Skeletal muscle cell (primary cell): ENCODE data around the gene SMARCC1.

Experiments
- DNase-seq: peaks from one replicate; pipeline ENCODE4 v3.0.0-alpha.2; 2010; ENCODE audit warnings: low read depth
- H3K4me3 ChIP-seq: 2 replicates; pipeline ENCODE4 v1.5.1; 2011; ENCODE audit warnings: low read depth, mild to moderate bottlenecking, control low read depth, low read length, moderate library complexity

SMARCC1 gene

DNA sequence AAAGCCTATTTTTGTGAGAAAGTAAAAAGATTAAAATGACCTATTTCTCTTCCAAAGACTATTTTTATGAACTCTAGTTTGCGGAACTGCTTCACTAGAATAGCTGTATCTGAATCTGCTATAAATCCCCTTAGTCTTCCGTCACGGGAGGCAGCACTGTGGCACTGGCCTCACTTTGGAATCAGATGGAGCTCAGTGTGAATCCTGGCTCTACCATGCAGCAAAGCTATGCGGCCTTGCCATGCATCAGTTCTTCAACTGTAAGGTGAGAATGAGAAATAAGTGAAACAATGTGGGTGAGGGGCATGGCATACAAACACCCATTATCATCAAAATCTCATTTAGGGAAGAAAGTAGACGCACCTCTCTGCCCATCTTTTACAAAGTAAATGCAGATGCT, 175.5 kb downstream of the SMARCC1 start:
- DNase-seq: no peak
- H3K4me3 ChIP-seq: no peak overlapping the region

DNA sequence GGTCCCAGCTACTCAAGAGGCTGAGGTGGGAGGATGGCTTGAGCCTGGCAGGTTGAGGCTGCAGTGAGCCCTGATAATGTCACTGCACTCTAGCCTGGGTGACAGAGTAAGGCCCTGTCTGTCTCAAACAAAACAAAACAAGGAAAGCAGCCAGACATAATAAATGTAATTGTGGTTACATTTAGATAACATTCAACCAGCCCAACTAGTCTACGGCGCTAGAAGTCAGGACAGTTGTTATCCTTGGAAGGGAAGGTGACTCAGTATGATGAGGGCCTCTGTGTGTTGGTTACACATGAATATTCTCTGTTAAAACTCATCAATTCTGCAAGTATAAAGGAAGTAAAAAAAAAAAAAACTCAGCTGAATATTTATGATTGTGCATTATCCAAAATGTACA, 176.0 kb downstream of the SMARCC1 start:
- no peak overlapping the region for H3K4me3 ChIP-seq
- no peak for DNase-seq

DNA sequence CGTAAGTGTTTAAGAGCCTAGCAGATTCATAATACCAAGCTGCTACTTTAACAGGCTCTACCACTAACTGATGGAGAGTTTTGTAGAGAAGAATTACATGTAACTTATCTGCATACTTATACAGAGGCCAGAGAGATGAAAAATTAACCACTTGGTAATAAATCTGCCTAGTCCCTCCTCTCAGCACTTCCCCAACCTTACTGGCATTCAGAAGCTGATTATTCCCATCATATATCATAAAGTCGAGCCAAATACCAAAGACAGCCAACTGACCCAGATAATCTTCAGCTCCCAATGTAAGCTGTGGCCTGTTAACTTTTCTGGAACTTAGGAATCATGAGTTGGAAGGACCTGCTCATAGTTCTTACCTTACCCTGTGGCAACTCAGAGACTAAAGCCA, 177.5 kb downstream of the SMARCC1 start:
- DNase-seq: no peak
- no peak overlapping the region for H3K4me3 ChIP-seq

DNA sequence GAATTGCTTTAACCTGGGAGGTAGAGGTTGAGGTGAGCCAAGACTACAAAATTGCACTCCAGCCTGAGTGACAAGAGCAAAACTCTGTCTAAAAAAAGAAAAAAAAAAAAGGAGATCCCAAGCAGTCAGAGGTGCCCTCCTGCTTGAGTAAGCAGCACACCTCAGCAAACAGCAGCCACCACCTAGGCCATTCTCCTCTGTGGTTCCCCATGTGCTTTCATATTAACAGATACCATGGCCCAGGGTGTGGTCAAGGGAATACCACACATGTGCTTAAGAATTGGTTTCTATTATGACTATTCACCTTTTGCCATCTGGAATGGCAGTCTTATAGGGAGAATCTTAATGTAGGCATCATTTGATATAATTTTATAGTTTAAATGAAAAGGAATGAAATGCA, 178.4 kb downstream of the SMARCC1 start:
- DNase-seq: no peak

DNA sequence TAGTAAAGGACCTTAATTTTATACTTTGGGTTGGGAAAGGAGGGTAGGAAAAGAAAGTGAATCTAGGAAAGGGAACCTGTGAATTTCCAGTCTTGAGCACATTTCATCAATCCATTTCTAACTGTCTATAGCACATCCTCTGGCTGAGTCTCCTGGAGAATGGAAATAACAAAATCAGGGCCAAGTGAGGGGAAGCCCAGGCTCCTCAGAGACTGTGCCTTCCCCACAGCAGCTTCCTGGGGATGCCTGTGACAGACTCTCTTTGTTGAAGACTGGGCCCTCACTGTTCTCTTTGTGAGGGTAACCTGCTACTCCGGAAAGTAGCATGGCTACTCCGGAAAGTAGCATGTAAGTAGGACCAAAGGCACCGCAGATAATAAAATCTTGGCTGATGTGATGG, 180.4 kb downstream of the SMARCC1 start:
- H3K4me3 ChIP-seq: no peak overlapping the region
- no peak for DNase-seq

More for the DNA sequence above, 178.4 kb downstream of the SMARCC1 start:
- H3K4me3 ChIP-seq: no peak overlapping the region

DNA sequence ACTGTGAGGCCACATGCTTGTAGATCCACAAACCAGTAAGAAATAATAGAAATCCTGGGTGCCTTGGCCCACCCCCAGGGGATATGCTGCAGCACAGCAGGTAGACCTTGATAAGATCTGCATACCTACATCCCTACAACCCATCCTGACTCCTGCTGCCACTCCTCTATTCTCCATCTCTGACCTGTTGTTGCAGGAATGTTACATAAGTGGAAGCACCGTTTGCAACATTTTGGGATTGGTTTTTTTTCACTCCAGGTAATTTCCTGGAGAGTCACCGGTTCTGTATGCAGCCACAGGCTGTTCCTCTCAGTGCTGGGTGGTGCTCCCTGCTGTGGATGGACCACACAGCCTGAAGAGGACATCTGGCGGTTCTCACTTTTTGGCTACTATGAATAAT, 186.9 kb downstream of the SMARCC1 start:
- DNase-seq: no peak
- no peak overlapping the region for H3K4me3 ChIP-seq

DNA sequence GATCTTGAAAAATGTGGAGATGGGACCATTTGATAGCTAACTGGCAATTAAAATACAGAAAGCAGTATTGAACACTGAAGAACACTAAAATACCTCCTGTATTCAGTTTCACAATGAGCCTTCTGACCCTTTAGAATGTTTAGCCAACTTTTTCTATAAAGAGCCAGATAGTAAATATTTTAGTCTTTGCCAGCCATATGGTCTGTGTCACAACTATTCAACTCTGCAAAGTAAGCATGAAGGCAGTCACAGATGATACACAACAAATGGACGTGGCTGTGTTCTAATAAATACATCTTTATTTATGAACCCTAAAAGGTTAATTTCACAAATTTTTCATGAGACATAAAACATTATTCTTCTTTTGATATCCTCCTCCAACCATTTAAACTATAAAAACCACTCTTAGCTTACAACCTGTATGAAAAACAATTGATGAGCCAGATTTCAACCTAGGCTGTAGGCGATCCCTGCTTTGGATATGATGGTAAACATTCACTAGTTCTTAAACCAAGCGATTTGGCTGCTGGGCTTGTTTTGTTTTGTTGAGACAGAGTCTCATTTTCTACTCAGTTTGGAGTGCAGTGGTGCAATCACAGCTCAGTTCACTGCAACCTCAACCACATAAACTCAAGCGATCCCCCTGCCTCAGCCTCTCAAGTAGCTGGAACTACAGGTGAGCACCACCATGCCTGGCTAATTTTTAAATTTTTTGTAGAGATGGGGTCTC, 189.5 kb downstream of the SMARCC1 start:
- no peak overlapping the region for H3K4me3 ChIP-seq
- no peak for DNase-seq

DNA sequence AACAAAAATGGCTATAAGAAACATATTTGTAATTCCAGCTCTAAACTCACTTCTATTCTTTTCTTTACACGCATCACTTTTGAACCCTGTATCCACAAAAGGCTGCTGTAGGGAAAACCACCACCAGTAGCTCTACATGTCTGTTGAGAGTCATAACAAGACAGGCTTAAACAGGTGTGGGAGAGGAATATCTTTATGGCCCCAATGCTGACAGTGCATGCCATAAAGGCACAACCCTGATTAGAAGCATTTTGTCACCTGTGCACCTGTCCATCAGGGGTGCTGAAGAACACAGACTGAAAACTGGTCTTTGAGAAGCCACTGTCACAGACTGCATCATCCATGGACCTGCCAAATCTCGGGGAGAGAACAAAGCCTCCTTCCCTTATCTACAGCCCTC, 191.5 kb downstream of the SMARCC1 start:
- no peak for DNase-seq

DNA sequence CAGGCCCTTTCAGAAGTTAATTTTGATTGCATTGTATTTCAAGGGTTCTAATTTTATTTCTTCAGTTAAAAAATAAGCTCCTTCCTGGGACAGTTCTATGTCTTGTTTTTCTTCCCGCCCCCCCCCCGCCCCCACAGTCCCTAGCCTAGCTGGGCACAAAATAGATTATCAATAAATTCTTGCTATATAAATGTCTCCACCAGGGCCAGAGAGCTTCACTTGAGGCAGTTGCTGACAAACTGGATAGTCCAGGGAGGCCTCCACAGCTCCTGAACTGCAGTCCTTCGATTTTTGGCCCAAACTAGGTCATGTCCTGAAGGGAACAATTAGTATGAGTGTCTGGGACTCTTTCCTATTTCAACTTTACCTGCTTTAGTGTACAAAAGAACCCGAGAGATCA, 193.1 kb downstream of the SMARCC1 start:
- H3K4me3 ChIP-seq: no peak overlapping the region
- DNase-seq: no peak

More for the DNA sequence above, 191.5 kb downstream of the SMARCC1 start:
- H3K4me3 ChIP-seq: no peak overlapping the region

DNA sequence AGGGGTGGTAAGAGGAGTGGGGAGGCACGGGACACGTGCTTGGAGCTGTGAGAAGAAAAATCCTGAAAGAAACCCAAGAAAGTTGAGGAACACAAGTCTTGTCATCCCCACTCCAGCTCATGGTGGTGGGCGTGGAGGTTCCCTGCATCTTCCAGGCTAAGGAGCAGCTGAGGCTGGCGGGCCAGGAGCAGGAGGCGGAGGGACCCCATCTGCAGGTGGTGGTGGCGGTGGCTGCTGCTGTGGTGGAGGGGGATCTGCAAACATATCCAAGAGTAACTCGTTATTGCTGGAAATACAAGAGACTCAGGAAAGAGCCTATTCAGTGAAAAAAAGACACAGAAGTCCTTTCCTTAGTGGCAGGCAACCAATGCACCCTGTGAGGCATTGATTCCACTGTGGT, 193.6 kb downstream of the SMARCC1 start:
- no peak overlapping the region for H3K4me3 ChIP-seq
- DNase-seq: no peak

DNA sequence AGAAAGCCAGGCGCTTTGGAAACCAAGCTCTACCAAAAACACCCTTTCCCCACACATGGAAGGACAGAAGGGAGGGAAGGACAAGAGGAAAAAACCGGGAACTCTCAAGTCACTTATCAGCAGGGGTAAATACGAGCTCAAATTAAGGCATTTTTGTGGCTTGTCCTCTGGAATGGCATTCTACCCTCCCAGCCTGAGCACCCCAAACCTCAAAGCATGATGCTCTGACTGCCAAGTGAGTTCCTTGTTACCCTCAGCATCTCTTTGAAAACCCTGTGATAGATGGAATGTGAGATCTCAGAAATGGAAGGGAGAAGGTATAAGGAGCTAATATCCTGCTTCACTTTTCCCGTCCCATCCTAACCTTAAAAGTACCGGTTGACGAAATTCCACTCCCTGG, 194.9 kb downstream of the SMARCC1 start:
- H3K4me3 ChIP-seq: no peak overlapping the region
- no peak for DNase-seq

DNA sequence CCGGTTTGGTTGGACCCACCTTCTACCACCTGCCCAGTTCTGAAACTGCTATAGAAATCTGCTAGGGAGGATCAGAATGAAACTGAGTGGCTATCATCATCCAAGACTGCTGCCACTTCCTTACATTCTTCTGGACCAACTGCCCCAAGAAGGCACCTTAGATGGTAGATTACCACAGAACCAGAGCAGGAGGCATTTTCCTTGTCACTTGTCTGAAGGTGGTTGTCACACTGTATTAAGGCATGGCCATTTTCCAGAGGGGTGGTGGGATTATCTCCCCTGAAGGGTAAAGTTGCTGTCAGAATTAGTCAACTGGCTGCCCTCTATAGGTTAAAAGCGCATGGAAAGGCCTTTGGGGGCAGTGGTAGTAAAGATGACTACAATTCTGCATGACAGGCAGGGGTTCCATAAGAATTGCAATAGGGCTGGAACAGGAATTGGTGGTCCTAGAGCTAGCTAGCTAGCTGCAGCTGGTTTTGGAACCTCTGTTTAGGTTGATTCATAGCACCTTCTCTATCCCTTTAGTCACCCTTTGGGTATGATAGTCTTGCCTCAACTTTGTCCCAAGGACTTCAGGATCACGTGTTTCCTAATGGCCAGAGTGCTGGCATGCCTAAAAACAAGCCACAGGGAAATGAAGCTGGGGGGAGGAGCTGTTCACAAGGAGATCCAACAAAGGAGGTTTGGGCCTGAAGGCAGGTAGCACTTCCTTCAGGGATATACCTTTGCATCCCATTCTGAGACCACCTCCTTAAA, 198.2 kb downstream of the SMARCC1 start:
- H3K4me3 ChIP-seq: no peak overlapping the region
- DNase-seq: no peak

DNA sequence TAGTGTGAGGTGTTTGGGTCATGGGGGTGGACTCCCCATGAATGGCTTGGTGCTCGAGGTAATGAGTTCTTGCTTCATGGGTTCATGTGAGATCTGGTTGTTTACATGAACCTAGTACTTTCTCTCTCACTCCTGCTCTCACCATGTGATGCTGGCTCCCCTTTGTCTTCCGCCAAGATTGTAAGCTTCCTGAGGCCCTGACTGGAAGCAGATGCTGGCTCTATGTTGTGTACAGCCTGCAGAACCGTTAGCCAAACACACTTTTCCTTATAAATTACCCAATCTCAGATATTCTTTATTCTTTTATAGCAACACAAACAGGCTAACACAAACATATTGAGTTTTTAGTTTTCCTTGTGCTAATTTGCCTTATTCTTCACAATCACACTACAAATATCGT, 199.9 kb downstream of the SMARCC1 start:
- DNase-seq: no peak
- H3K4me3 ChIP-seq: no peak overlapping the region

DNA sequence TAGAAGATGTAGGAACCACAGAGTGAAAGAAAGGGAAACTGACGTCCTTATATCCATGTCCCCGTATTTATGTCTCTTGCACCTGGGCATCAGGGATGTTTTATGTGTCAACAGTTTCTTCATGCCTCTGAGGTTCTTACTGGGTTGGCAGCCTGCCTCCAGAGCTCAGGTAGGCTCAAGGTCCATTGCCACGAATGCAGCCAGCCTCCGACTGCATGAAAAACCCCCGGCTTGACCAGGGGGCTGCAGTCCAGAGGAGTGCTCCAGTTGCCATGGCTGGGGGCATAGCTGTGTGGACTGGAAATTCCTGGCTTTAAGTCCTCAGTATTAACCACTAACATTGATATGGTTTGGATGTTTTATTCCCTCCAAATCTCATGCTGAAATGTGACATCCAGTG, 200.3 kb downstream of the SMARCC1 start:
- no peak for DNase-seq

DNA sequence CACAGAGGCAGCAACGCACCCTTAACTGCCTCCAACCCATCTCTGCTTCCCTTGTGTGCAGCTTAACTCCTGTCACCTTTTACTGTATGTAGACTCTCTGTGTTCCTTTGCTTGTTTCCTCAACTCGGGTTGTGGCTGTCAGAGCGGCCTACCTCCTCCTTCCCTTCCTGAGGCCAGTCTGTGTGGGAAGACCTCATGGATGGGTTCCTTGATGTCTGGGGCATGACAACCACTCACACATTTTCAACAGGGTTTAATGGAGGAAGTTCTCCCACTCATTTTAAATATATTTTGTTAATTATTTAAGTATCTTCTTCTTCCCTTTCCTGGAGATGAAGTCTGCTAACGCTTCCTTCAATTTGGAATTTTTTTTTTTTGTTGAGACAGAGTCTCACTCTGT, 201.2 kb downstream of the SMARCC1 start:
- no peak overlapping the region for H3K4me3 ChIP-seq
- no peak for DNase-seq

More for the DNA sequence above, 200.3 kb downstream of the SMARCC1 start:
- no peak overlapping the region for H3K4me3 ChIP-seq

DNA sequence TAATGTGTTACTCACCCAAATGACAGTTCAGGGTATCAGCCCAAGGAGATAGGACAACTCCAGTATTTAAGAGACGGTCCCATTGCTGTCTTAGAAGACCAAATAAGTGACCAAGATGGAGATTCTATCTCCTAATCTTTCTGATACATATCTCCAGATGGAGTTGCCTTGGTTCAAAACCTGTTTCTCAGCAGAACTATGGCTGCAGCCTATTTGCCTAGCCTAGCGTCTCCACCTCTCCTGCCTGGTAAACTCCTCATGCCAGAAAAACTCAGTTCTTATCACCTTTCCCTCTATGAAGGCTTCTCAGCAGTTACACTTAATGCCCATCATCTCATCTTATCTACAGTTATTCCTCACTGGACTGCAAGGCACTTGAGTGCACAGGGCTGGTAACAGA, 201.8 kb downstream of the SMARCC1 start:
- H3K4me3 ChIP-seq: no peak overlapping the region
- no peak for DNase-seq

DNA sequence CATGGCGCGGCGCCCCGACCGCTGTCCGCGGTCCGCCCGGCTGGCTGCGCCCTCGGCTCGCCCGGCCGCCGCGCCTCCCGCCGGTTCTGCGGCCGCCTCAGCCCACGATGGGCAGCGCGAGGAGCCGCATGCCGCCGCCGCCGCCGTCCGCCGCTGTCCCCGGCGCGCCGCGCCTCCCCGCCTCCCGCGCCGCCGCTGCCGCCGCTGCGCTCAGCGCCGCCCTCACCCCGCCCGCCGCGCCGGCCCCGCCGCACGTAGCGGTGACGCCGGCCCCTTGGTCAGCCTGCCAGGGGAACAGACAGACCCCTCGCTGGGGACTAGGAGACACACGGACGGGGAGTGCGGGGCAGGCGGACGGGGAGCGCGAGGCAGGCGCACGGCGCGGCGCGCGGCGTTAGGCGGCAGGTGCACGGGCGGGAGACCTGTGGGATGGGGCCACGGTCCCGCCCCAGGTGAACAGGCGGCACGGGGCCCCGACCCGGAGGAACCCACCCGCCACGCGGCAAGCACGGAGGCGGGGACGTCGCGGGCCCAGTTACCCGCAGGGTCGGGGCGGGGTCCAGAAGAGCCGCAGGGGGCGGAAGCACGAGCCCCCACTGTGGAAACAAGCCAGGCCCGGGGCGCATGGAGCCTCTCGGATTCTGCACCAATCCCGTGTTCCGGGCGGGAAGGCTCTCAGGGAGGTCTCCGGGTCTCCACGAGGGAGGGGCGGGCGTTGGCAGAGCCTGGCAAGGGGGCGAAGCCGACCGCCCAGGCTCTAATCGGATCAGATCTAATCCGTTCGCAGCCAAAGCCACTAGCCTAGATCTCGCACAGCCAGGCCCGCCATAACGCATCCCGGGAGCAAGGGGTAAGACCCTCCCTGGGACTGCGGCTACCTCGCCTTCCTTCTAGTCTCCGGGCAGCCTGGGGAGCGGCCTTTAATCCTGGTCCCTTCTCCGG, 202.7 kb downstream of the SMARCC1 start, which contains the start of gene CSPG5:
CSPG5 (minus strand) TSS at position 175 of the 942 bp plus-strand sequence; CDS start at position 3, 172 bp downstream.
- no peak for DNase-seq
- peak within 1 kb of the TSS; percentile 58 for H3K4me3 ChIP-seq

DNA sequence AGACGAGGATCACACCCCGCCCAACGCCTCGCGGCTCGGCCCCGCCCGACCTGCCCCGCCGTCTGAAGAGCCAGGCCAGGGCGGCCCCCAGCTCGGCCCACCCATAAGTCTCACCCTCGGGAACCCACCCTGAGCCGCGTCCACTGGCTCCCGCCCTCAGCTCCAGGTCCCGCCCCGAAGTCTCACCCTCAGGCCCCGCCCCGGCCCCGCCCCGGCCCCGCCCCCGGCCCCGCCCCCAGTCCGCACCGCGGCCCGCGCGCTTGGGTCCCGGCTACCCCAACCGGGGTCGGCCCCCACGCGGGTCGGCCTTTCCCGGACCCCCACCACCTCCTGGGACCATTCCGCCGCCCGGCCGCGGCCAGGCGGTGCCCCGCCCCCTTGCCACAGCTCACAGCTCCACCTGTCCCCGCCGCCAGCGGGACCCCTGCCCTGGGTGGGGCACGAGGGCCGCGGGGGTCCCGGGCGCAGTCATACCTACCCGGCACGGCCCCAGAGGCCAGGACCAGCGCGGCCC, 203.5 kb downstream of the SMARCC1 start:
- H3K4me3 ChIP-seq: peak overlapping the region; percentile 58
- DNase-seq: no peak

DNA sequence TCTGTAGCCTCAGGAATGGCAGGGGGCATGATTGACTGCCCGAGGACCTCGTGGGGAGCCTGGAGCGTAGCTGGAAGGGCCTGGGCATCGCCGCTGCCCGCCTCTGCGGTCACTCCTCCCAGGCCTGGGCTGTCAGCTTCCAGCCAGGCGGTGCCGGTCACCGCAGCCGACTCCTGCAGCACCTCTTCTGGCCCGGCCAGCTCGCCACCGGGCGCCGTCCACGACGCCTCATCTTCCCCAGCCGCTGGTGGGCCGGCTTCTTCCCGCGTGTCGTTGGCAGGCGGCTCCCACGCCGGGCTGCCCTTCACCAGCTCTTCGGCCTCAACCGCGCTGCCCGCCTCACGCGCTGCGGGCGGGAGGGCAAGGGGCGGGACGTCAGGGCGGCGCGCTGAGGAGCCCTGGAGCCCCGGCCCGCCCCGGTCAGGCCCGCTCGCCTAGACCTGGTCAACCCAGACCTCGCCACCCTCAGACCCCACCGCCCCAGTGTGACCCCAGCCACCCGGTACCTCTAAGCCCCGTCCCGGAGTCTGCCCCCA, 204.0 kb downstream of the SMARCC1 start:
- peak overlapping the region; percentile 58 for H3K4me3 ChIP-seq
- no peak for DNase-seq
